BJ (cell line): Measurements from ENCODE around the gene ARHGAP26. TPM values are rescaled to one million over a fixed set of nuclear protein-coding genes. Genes with fewer than 3 reads are reported as not detected.

Source experiments
- CTCF ChIA-PET: fragments of 350-600 bp; formaldehyde crosslinking; extraction: SDS; loops from one replicate; lab custom pipeline; 2021; ENCODE audit warnings: antibody characterized with exemption, inconsistent platforms; lab: Yijun Ruan, JAX
- POLR2A ChIA-PET: fragments of 300-600 bp; sonication (Branson Sonifier 250); formaldehyde crosslinking; extraction: SDS; loops from one replicate; lab custom pipeline; 2021; ENCODE audit warnings: antibody characterized with exemption; lab: Charles Lee
- DNase-seq: peaks from one replicate; pipeline ENCODE4 v3.0.0-alpha.2; 2011; ENCODE audit warnings: low read depth
- H3K27me3 ChIP-seq: 2 replicates; pipeline ENCODE4 v1.6.0; 2011; ENCODE audit warnings: low read length; ENCODE audit not compliant: control insufficient read depth, insufficient read depth
- H3K36me3 ChIP-seq: 2 replicates; pipeline ENCODE4 v1.5.1; 2011; ENCODE audit warnings: low read length; ENCODE audit not compliant: control insufficient read depth, insufficient read depth
- H3K4me3 ChIP-seq: 2 replicates; pipeline ENCODE4 v1.5.1; 2011; ENCODE audit warnings: low read depth, mild to moderate bottlenecking, control low read depth, low read length
- polyA plus RNA-seq: library from polyadenylated mRNA; depleted of rRNA; stranded (reverse); fragments of >200 nt; gene quantifications from 2 replicates; pipeline ENCODE4 v1.2.3, GENCODE V29; 2011
- TF ChIP-seq, protein P1 (sequence below): IDR thresholded peaks from 2 replicates; pipeline ENCODE4 v1.5.1; 2011; ENCODE audit warnings: low read depth, mild to moderate bottlenecking, control low read depth, inconsistent platforms, low read length, moderate library complexity; ENCODE audit not compliant: insufficient read depth

Gene ARHGAP26
- polyA plus RNA-seq, 1 experiment, result 4.8 TPM

DNA sequence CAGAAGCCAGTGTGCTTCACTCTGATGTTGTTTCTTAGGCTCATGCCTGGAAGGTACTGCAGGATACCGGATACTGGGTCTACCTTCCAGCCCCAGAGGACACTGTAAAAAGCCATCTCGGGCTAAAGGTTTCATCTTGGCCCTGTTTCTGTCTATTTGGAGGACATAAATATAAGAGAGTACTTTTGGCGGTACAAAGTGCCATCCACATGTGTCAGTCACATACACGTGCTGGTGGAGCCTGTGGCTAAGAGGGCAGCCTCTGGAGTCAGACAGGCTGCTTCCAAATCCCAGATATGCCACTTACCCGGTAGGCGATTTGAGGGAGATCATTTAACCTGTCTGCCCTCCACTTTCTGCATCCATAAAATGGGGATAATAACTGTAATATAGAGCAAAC, 472.9 kb downstream of the ARHGAP26 start:
- DNase-seq, result no peak
- H3K27me3 ChIP-seq, result no peaks in the 10 kb centered on the region
- no peaks in the 10 kb centered on the region for H3K36me3 ChIP-seq
- ChIA-PET POLR2A (no interaction called here), CTCF (interaction anchor here (2.2 kb wide), 1 partner anchor 137 kb away, joined by 7 read pairs; no protein-coding TSS in a partner anchor)
- H3K4me3 ChIP-seq, result no peak overlapping the region
- TF ChIP-seq, protein P1, sequence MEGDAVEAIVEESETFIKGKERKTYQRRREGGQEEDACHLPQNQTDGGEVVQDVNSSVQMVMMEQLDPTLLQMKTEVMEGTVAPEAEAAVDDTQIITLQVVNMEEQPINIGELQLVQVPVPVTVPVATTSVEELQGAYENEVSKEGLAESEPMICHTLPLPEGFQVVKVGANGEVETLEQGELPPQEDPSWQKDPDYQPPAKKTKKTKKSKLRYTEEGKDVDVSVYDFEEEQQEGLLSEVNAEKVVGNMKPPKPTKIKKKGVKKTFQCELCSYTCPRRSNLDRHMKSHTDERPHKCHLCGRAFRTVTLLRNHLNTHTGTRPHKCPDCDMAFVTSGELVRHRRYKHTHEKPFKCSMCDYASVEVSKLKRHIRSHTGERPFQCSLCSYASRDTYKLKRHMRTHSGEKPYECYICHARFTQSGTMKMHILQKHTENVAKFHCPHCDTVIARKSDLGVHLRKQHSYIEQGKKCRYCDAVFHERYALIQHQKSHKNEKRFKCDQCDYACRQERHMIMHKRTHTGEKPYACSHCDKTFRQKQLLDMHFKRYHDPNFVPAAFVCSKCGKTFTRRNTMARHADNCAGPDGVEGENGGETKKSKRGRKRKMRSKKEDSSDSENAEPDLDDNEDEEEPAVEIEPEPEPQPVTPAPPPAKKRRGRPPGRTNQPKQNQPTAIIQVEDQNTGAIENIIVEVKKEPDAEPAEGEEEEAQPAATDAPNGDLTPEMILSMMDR, result no peak

DNA sequence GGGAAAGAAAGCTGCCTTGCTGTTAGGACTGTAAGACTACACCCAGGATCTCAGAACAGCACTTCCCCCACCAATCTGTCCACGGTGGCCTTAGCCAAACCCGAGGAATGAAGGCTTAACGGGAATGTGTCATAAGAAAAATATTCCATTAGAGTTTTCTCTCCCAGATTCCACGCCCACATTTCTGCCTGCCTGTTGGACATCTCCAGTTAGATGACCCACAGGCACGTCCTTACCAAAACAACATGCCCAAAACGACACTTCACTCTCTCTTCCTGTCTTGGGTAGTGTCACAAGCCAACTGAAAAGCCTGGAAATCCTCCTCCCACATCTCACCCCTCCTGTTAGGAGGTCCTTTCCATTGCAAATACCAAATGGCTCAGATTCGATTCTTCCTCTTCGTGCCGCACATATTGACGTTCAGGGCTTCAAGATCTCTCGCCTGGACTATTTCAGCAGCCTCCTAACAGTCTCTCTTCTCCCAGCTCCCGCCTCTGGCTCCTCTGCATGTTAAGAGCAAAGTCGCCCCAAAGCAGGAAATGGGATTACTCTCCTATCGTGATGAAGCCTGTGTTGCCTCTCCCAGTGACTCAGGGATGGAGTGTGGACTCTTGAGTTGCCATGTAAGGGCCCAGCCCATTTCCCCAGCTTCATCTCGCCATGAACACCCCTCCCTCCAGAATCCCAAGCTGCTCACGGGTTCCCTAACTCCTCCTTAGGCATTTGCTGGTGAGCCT, 474.0 kb downstream of the ARHGAP26 start:
- TF ChIP-seq, protein P1, result no peak
- no peaks in the 10 kb centered on the region for H3K27me3 ChIP-seq
- POLR2A ChIA-PET, result no interaction called here
- peak; percentile 97 for DNase-seq
- CTCF ChIA-PET, result interaction anchor here (0.6 to 2.2 kb wide), 3 partner anchors 44 to 138 kb away, joined by 3 to 7 read pairs (median 3); no protein-coding TSS in a partner anchor
- H3K4me3 ChIP-seq, result no peak overlapping the region
- H3K36me3 ChIP-seq, result no peaks in the 10 kb centered on the region

- TF ChIP-seq, protein P1, result no peak
- POLR2A ChIA-PET, result no interaction called here
- Histone ChIP-seq H3K36me3 (no peaks in the 10 kb centered on the region), H3K4me3 (no peak overlapping the region), H3K27me3 (no peaks in the 10 kb centered on the region)
- DNase-seq, result no peak
- CTCF ChIA-PET, result interaction anchor here (1.0 to 2.2 kb wide), 3 partner anchors 16 to 139 kb away, joined by 3 to 7 read pairs (median 3); no protein-coding TSS in a partner anchor
These were observed 474.8 kb downstream of the ARHGAP26 start for GRCh38 chr5:143244990-143245389.

DNA sequence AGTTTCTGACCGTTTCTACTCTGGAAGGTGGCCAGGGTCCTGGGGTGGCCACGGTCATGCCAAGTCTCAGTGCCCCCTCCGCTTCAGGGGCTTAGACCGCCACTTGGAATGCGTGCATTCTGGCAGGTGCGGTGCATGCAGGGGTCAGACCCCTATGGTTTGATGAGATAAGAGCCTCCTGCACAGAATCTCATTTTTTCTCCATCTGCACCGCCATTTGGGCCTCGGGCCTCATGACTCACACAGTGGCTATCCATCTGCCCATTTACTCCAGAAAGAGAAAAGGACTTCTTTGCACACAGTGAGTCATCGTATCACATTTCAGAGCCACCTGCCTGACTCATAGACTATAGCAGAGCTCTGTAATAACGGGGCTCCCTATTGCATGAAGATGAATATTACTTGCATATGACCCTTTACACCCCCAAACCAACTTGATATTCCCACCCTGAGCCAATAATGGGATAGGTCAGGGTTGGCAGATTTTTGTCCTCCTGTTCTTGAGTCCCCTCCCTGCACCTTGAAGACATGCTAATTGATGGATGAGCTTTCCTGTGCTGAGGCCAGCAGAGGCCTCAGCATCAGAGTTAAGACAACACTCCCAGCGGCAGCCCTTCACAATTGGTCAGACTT, 475.9 kb downstream of the ARHGAP26 start:
- TF ChIP-seq, protein P1, result no peak
- ChIA-PET POLR2A (interaction anchor here (0.6 kb wide), 1 partner anchor 51 kb away, joined by 7 read pairs; no protein-coding TSS in a partner anchor), CTCF (interaction anchor here (0.7 to 1.0 kb wide), 3 partner anchors 15 to 128 kb away, joined by 3 to 5 read pairs (median 3); no protein-coding TSS in a partner anchor)
- Histone ChIP-seq H3K4me3 (no peak overlapping the region), H3K36me3 (no peaks in the 10 kb centered on the region), H3K27me3 (no peaks in the 10 kb centered on the region)
- peak; percentile 77 for DNase-seq

GRCh38 chr5:143247134-143247815, 477.1 kb downstream of the ARHGAP26 start:
- Histone ChIP-seq H3K27me3 (no peaks in the 10 kb centered on the region), H3K4me3 (no peak overlapping the region), H3K36me3 (no peaks in the 10 kb centered on the region)
- no peak for DNase-seq
- POLR2A ChIA-PET, result no interaction called here
- TF ChIP-seq, protein P1, result no peak
- CTCF ChIA-PET, result no interaction called here
